Upper lobe of left lung (tissue), 4 donors: Measurements from ENCODE around the gene TYMS.

Source experiments
- CTCF ChIP-seq, 6 experiments: fragments of 450-650 bp in 4 of 6; fragments of 200-600 bp in 2 of 6; sonication (generic) in 2 of 6; IDR thresholded peaks; one replicate each; pipeline ENCODE4 v1.5.1; 2016 to 2019; ENCODE audit warnings: antibody characterized with exemption in 6 of 6
- POLR2A ChIP-seq, 4 donors: fragments of 450-650 bp; IDR thresholded peaks; one replicate each; pipeline ENCODE4 v1.5.1; 2016 to 2017; ENCODE audit warnings: antibody characterized with exemption in 4 of 4, mild to moderate bottlenecking in 2 of 4

- TF ChIP-seq CTCF (IDR thresholded peaks at IDR 0.05): peak in 1 of 6 experiments; percentile 11
- TF ChIP-seq POLR2A (IDR thresholded peaks at IDR 0.05): no peak
These were observed 27.9 kb upstream of the TYMS start for GRCh38 chr18:629269-630150.
